Naive thymus-derived CD8-positive, alpha-beta T cell (primary cell): Measurements from ENCODE around the gene CUEDC2. TPM values are rescaled to one million over a fixed set of nuclear protein-coding genes. Genes with fewer than 3 reads are reported as not detected.

Experiments used
- ATAC-seq, 2 donors: fragments of 150-1000 bp; cut with Tn5 transposase in 1 of 2; sonication (Bioruptor Pico), chemical (Tn5 transposase) in 1 of 2; 1 replicate in 1 of 2; 2 replicates in 1 of 2; pipeline ENCODE4 v1.10.0; 2021; ENCODE audit warnings: mild to moderate bottlenecking in 2 of 2, moderate library complexity in 2 of 2
- POLR2A ChIA-PET: fragments of 350-600 bp; sonication (Branson Sonifier 250); formaldehyde crosslinking; loops from one replicate; lab custom pipeline; 2021; ENCODE audit warnings: antibody characterized with exemption; lab: Charles Lee
- DNase-seq, 10 donors: peaks; one replicate each; pipeline versions ENCODE4 v3.0.0 to v3.0.0-alpha.2; 2020 to 2022
- H3K27ac Mint-ChIP-seq, 10 donors: one replicate each; pipeline ENCODE4 v1.8.0; 2020 to 2022; ENCODE audit warnings: mild to moderate bottlenecking in 10 of 10, mixed read lengths in 10 of 10, moderate library complexity in 4 of 10, inconsistent platforms in 1 of 10
- H3K27me3 Mint-ChIP-seq, 5 donors: one replicate each; pipeline ENCODE4 v1.8.0; 2021 to 2022; ENCODE audit warnings: mixed read lengths in 5 of 5
- H3K36me3 Mint-ChIP-seq, 3 donors: one replicate each; pipeline ENCODE4 v1.8.0; 2020 to 2022; ENCODE audit warnings: mixed read lengths in 3 of 3, mild to moderate bottlenecking in 2 of 3, inconsistent platforms in 1 of 3
- H3K4me1 Mint-ChIP-seq, 4 donors: one replicate each; pipeline ENCODE4 v1.8.0; 2021 to 2022; ENCODE audit warnings: mixed read lengths in 4 of 4
- H3K4me3 Mint-ChIP-seq, 10 donors: one replicate each; pipeline ENCODE4 v1.8.0; 2020 to 2022; ENCODE audit warnings: mild to moderate bottlenecking in 10 of 10, mixed read lengths in 10 of 10, moderate library complexity in 6 of 10, inconsistent platforms in 1 of 10
- H3K9me3 Mint-ChIP-seq, 9 donors: one replicate each; pipeline ENCODE4 v1.8.0; 2020 to 2022; ENCODE audit warnings: mixed read lengths in 9 of 9, mild to moderate bottlenecking in 3 of 9, inconsistent platforms in 1 of 9, moderate library complexity in 1 of 9
- polyA plus RNA-seq, 3 donors: library from polyadenylated mRNA; unstranded; fragments of 300-500 nt; fragmentation: Illumina TruSeq; gene quantifications; one replicate each; pipeline ENCODE4 v1.2.3, GENCODE V29; 2021
- total RNA-seq, 8 experiments: library from RNA in 2 of 8; stranded (reverse) in 2 of 8; gene quantifications; one replicate each; pipeline ENCODE4 v1.2.3 and lab custom pipeline; 2021 to 2026

Gene CUEDC2, protein sequence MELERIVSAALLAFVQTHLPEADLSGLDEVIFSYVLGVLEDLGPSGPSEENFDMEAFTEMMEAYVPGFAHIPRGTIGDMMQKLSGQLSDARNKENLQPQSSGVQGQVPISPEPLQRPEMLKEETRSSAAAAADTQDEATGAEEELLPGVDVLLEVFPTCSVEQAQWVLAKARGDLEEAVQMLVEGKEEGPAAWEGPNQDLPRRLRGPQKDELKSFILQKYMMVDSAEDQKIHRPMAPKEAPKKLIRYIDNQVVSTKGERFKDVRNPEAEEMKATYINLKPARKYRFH
- total RNA-seq (10 to 100 TPM; 36.5 to 41.7 TPM), polyA plus RNA-seq (10 to 100 TPM; 60.6 to 76.9 (median 70.8) TPM), total RNA-seq (lab: John Stamatoyannopoulos, UW) (13.3 to 24.7 (median 22.6) reads per million in 6 experiments)

DNA sequence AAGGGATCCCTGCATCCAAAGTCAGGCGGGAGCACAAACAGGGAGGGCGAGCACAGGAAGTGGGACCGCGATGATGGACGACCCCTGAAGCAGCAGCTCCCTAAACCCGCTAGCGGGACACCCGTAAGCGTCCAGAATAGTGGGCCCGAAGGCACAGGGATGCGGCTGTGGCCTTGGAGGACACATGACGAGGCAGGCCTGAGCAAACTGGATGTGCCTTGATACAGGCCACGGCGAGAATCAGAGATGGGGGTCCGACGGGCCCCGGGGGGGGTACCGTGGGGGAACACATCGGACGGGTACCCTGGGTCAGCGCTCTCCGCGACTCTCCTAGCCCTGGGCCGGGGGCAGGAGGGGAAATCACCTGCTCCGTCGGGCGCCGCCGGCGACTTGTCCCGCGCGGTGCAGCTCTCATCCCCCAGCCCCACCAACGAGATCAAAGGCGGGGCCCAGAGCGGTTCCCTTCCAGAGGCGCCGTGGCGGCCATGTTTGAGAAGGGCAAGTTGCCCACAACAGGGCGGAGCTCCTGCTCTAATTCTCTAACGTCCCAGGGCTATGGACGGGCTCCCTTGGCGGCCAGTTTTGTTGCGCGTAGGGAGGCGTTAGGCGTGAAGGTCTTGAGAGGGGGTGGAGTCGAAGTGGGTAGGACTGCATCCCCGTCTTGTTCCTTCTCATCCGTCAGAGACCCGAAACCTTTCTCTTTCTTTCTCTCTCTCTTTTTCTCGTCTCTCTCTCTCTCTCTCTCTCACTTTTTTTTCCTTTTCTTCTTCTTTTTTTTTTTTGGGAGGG lies at the start of gene CUEDC2:
Gene CUEDC2, minus strand, starts transcription at position 413 of the 789 bp plus-strand sequence. CDS start 7,386 bp downstream, outside the sequence.
- Mint-ChIP-seq H3K9me3 (no peaks in the 10 kb centered on the region), H3K27ac (peak within 1 kb of the TSS; percentile 89 to 99 (median 96)), H3K36me3 (no peaks in the 10 kb centered on the region), H3K4me3 (peak within 1 kb of the TSS; percentile 89 to 97 (median 94)), H3K4me1 (peaks cover 29 to 57% (median 54%) of the 10 kb centered on the region in 4 donors), H3K27me3 (peaks cover 0 to 2% (median 0%) of the 10 kb centered on the region in 5 donors)
- POLR2A ChIA-PET, result interaction anchor here (0.6 to 7.5 kb wide), 25 partner anchors 8 to 1400 kb away, joined by 3 to 184 read pairs (median 5); partner anchors contain the start of genes ACTR1A, C10orf95, FBXL15 and GBF1
- ATAC-seq, result peak; percentile 89 to 91
- peak; percentile 87 to 97 (median 92) for DNase-seq

DNA sequence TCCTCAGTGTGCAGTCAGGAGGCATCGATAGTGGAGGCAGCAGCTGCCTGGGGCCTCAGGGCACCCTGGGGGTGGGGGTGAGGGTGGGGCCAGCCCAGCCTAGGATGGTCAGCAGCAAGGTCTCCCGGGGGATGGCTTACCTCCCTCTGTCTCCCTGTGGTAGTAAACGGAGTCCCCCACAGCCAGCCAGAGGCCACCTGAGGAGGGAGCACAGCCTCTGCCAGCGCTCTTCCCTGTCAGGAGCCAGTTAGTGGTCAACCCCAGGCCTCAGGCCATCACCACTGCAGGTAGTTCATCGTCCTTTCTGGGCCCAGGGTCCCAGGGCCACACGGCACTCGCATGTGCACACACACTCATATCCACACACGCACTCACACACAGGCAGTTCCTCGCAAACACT lies 48.0 kb upstream of the CUEDC2 start:
- Mint-ChIP-seq H3K27me3 (no peaks in the 10 kb centered on the region), H3K27ac (peak overlapping the region in 3 of 10 donors; percentile 15 to 63 (median 46)), H3K36me3 (peaks cover 0 to 53% (median 5%) of the 10 kb centered on the region in 3 donors), H3K4me3 (peak overlapping the region in 1 of 10 donors; percentile 47), H3K9me3 (no peaks in the 10 kb centered on the region), H3K4me1 (peaks cover 10 to 28% (median 19%) of the 10 kb centered on the region in 4 donors)
- POLR2A ChIA-PET, result interaction anchor here (2.9 to 3.1 kb wide), 2 partner anchors 30 to 86 kb away, joined by 18 to 19 read pairs; partner anchors contain the start of gene C10orf95
- ATAC-seq (no peak), DNase-seq (no peak)

GRCh38 chr10:102479651-102480050 lies 47.3 kb upstream of the CUEDC2 start:
- Mint-ChIP-seq H3K9me3 (no peaks in the 10 kb centered on the region), H3K36me3 (peaks cover 0 to 46% (median 5%) of the 10 kb centered on the region in 3 donors), H3K27me3 (no peaks in the 10 kb centered on the region), H3K4me1 (peaks cover 13 to 33% (median 24%) of the 10 kb centered on the region in 4 donors), H3K27ac (peak overlapping the region in 7 of 10 donors; percentile 35 to 94 (median 63)), H3K4me3 (no peak overlapping the region)
- POLR2A ChIA-PET, result interaction anchor here (1.0 to 3.1 kb wide), 3 partner anchors 29 to 358 kb away, joined by 3 to 19 read pairs (median 18); partner anchors contain the start of gene C10orf95
- ATAC-seq (no peak), DNase-seq (no peak)

GRCh38 chr10:102476466-102477141 lies 44.2 kb upstream of the CUEDC2 start:
- H3K4me1 Mint-ChIP-seq, result peaks cover 24 to 54% (median 44%) of the 10 kb centered on the region in 4 donors
- H3K36me3 Mint-ChIP-seq, result peaks cover 0 to 16% (median under 1%) of the 10 kb centered on the region in 3 donors
- peak overlapping the region in 6 of 10 donors; percentile 28 to 65 (median 44) for H3K4me3 Mint-ChIP-seq

DNA sequence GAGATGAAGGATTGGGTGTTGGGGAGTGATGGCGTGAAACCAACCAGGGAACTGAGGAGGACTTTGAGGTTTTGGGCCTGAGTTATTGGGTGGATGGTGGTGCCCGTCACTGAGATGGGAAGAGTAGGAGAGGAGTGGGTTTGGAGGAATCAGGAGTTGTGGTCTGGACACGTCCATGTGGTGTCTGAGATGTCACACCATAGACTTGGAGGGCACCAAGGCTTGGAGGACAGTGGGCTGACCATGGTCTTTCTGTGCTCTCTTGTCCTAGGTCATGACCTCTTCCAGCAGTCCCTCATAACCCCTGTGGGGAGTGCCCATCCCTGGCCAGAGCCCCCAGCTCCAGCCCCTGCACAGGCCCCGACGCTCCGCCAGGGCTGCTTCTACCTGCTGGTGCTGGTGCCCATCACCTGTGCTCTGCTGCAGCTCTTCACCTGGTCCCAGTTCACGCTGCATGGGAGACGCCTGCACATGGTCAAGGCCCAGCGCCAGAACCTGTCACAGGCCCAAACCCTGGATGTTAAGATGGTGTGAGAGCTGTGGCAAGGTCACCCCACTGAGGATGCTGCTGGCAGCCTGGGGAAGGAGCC lies 43.2 kb upstream of the CUEDC2 start:
- H3K4me1 Mint-ChIP-seq, result peaks cover 24 to 54% (median 44%) of the 10 kb centered on the region in 4 donors
- peak overlapping the region in 2 of 10 donors; percentile 13 to 37 for H3K4me3 Mint-ChIP-seq
- H3K27me3 Mint-ChIP-seq, result no peaks in the 10 kb centered on the region
- DNase-seq (no peak), ATAC-seq (no peak)
- H3K9me3 Mint-ChIP-seq, result no peaks in the 10 kb centered on the region
- H3K27ac Mint-ChIP-seq, result peak overlapping the region; percentile 23 to 96 (median 84)
- POLR2A ChIA-PET, result interaction anchor here (0.6 to 6.5 kb wide), 6 partner anchors 14 to 80 kb away, joined by 5 to 59 read pairs (median 10); partner anchors contain the start of genes C10orf95, FBXL15 and NFKB2
- peaks cover 0 to 8% (median 0%) of the 10 kb centered on the region in 3 donors for H3K36me3 Mint-ChIP-seq

More at GRCh38 chr10:102476466-102477141, 44.2 kb upstream of the CUEDC2 start:
- Mint-ChIP-seq H3K27ac (peak overlapping the region; percentile 70 to 94 (median 88)), H3K9me3 (no peaks in the 10 kb centered on the region), H3K27me3 (no peaks in the 10 kb centered on the region)
- DNase-seq, result peak in 6 of 10 donors; percentile 17 to 69 (median 44)
- ATAC-seq, result peak; percentile 29 to 44
- POLR2A ChIA-PET, result interaction anchor here (0.6 to 6.5 kb wide), 9 partner anchors 15 to 83 kb away, joined by 3 to 59 read pairs (median 9); partner anchors contain the start of genes C10orf95, CUEDC2, FBXL15 and NFKB2

DNA sequence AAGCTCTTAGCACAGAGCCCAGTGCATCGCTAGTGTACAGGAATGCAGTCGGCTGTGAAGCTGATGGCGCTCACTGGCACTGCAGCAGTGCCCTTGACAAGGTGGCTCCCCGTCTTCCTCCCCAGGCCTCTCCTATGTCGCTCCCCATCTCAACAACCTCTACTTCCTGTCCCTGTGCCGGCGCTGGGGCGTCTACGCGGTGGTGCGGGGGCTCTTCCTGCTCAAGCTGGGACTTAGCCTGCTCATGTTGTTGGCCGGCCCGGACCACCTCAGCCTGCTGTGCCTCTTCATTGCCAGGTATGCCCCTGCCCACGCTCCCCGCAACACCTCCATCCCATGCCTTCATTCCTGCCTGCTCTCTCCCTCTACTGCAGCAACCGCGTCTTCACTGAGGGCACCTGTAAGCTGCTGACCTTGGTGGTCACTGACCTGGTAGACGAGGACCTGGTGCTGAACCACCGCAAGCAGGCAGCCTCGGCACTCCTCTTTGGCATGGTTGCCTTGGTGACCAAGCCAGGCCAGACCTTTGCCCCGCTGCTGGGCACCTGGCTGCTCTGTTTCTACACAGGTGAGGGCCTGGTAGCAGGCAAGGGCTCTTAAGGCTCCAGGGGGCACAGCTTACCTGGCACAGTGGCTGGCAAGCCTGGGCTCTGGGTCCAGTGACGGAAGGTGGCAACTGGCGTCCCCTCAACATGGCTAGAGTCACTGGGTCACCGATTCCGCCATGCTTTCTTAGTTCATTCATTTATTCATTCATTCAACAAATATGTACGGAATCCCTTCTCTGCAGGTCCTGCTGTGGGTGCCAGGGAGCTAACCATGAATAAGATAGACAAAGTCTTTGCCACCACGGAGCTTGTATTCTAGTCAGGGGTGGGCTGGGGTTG lies 41.3 kb upstream of the CUEDC2 start:
- Mint-ChIP-seq H3K36me3 (peaks cover 0 to 7% (median 5%) of the 10 kb centered on the region in 3 donors), H3K4me3 (peak overlapping the region; percentile 11 to 88 (median 73)), H3K27ac (peak overlapping the region; percentile 89 to 97 (median 94)), H3K4me1 (peaks cover 21 to 50% (median 40%) of the 10 kb centered on the region in 4 donors), H3K27me3 (no peaks in the 10 kb centered on the region), H3K9me3 (no peaks in the 10 kb centered on the region)
- ATAC-seq (peak; percentile 88), DNase-seq (peak in 7 of 10 donors; percentile 14 to 72 (median 39))
- POLR2A ChIA-PET, result interaction anchor here (0.9 to 6.5 kb wide), 11 partner anchors 9 to 80 kb away, joined by 3 to 59 read pairs (median 5); partner anchors contain the start of genes C10orf95, CUEDC2 and FBXL15

GRCh38 chr10:102470579-102471546 lies 38.5 kb upstream of the CUEDC2 start:
- H3K9me3 Mint-ChIP-seq, result no peaks in the 10 kb centered on the region
- no peak overlapping the region for H3K4me3 Mint-ChIP-seq
- peaks cover 16 to 38% (median 28%) of the 10 kb centered on the region in 4 donors for H3K4me1 Mint-ChIP-seq
- POLR2A ChIA-PET, result interaction anchor here (1.4 to 6.5 kb wide), 3 partner anchors 15 to 77 kb away, joined by 4 to 59 read pairs (median 5); partner anchors contain the start of gene C10orf95
- peak overlapping the region in 1 of 10 donors; percentile 57 for H3K27ac Mint-ChIP-seq
- H3K36me3 Mint-ChIP-seq, result peaks cover 0 to 13% (median 5%) of the 10 kb centered on the region in 3 donors
- DNase-seq (no peak), ATAC-seq (no peak)
- no peaks in the 10 kb centered on the region for H3K27me3 Mint-ChIP-seq

- DNase-seq (no peak), ATAC-seq (no peak)
- Mint-ChIP-seq H3K4me3 (no peak overlapping the region), H3K36me3 (peaks cover 0 to 15% (median 5%) of the 10 kb centered on the region in 3 donors), H3K27ac (peak overlapping the region in 3 of 10 donors; percentile 1 to 59 (median 32)), H3K27me3 (peaks cover 0 to under 1% (median 0%) of the 10 kb centered on the region in 5 donors), H3K4me1 (peaks cover 8 to 18% (median 15%) of the 10 kb centered on the region in 4 donors), H3K9me3 (no peaks in the 10 kb centered on the region)
- POLR2A ChIA-PET, result interaction anchor here (0.8 to 1.5 kb wide), 5 partner anchors 16 to 70 kb away, joined by 3 to 6 read pairs (median 3); partner anchors contain the start of gene C10orf95
Measured at GRCh38 chr10:102468683-102469082, 36.3 kb upstream of the CUEDC2 start.

DNA sequence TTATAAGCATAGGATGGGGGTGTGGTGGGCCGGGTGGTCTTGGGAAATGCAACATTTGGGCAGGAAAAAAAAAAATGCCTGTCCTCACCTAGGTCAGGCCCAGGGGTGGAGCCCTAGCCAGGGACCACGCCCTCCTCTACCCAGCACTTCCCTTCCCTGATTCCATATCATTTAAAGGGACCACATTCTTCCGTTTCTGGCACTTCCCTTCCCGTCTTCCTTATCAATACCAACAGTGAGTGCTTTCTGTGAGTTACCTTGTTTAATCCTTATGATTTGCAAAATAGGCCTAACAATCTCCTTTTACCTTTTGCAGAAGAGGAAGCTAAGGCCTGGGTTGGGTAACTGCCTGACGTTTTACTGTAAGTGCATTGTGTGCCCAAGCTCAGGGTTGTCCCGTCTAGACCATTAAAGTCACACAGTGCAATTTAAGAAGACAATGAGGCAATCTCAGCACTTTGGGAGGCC lies 35.6 kb upstream of the CUEDC2 start:
- H3K9me3 Mint-ChIP-seq, result no peaks in the 10 kb centered on the region
- POLR2A ChIA-PET, result interaction anchor here (0.8 to 1.4 kb wide), 2 partner anchors 18 to 33 kb away, joined by 3 to 6 read pairs; no protein-coding TSS in a partner anchor
- ATAC-seq, result no peak

More for the DNA sequence above, 35.6 kb upstream of the CUEDC2 start:
- no peak overlapping the region for H3K4me3 Mint-ChIP-seq
- peaks cover 6 to 17% (median 13%) of the 10 kb centered on the region in 4 donors for H3K4me1 Mint-ChIP-seq
- H3K27ac Mint-ChIP-seq, result peak overlapping the region in 2 of 10 donors; percentile 25 to 27
- DNase-seq, result no peak
- H3K36me3 Mint-ChIP-seq, result peaks cover 0 to 15% (median 5%) of the 10 kb centered on the region in 3 donors
- peaks cover 0 to 1% (median 0%) of the 10 kb centered on the region in 5 donors for H3K27me3 Mint-ChIP-seq
